Measurements from ENCODE around the gene NOL9. TPM values are rescaled to one million over a fixed set of nuclear protein-coding genes. Genes with fewer than 3 reads are reported as not detected.

Gene NOL9
- total and polyA plus RNA-seq, 10 of the 15 experiments (the other 5 are each of a cell fraction or from before 2014, with no cell fraction given) = 3.9 to 35.9 (median 23.0) TPM

DNA sequence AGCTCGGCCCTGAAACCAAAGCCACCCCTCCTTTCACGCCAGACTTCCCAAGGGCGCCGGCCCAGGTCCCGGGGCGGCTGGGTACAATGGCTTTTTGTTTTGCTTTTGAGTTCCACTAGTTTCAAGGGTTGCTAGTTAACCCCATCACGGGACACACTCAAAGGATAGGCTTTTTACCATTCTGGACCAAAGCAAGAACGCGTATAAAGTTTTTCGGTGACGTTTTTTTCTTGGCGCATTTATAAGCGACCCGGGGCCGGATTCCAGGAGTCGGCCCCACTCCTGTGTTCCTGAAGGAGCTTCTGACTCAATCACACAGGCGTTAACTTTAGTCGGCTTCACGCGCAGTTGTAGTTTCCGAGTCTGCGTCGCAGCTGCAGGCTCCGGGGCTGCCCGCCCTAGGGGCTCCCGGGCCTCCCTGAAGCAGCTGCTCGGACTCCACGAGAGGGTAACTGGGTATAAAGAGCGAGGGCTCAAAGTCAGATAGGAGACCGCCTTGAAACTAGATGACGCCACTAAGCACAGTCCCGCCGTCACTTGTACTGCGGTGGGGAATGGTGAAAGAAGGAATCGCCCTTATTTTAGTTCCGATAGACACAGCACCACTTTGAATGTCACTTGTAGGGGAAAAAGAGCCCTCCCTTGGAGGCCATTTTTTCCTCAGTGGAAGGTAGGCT, 49.1 kb upstream of the NOL9 start:
- POLR2A ChIA-PET = interaction anchor here (0.9 kb wide), 2 partner anchors 9 to 13 kb away, joined by 3 read pairs; no protein-coding TSS in a partner anchor
- no peaks in the 10 kb centered on the region for H4K20me1 ChIP-seq (ENCODE audit: control insufficient read depth, insufficient read depth)
- peak overlapping the region; percentile 94 for H3K4me3 ChIP-seq
- intact Hi-C loops (cut with micrococcal nuclease; ENCODE audit: unreplicated experiment) = no loop called here
- peak overlapping the region; percentile 100 for H3K4me2 ChIP-seq (ENCODE audit: control insufficient read depth, insufficient read depth)
- RAD21 ChIA-PET (ENCODE audit: unreplicated experiment) = no interaction called here
- H3K27me3 ChIP-seq (replicated peaks in 1 of 2; ENCODE audit: control insufficient read depth in 2 of 2, insufficient read depth in 2 of 2, low read length in 1 of 2) = no peaks in the 10 kb centered on the region
- peaks cover 13% of the 10 kb centered on the region for H3K4me1 ChIP-seq (ENCODE audit: control insufficient read depth, insufficient read depth, low read length)
- ATAC-seq = peak; percentile 42
- H3K9ac ChIP-seq (ENCODE audit: control insufficient read depth, insufficient read depth, low read length) = peak overlapping the region; percentile 84
- no peak for DNase-seq (ENCODE audit: low read depth, low spot score)
- peak overlapping the region; percentile 79 for H3K27ac ChIP-seq (ENCODE audit: control insufficient read depth, insufficient read depth)
- peaks cover 0 to 2% of the 10 kb centered on the region in 2 experiments; a peak in 1 of 4 replicates for H3K36me3 ChIP-seq (ENCODE audit: control insufficient read depth in 2 of 2, insufficient read depth in 2 of 2, low read length in 1 of 2)
- peak overlapping the region; percentile 70 for H2AFZ ChIP-seq (ENCODE audit: control insufficient read depth, low read depth, low read length)
- SMC1A ChIA-PET (ENCODE audit: uncharacterized antibody, unreplicated experiment) = interaction anchor here (0.9 kb wide), 1 partner anchor 9 kb away, joined by 3 read pairs; no protein-coding TSS in a partner anchor
- FAIRE-seq = no peak
- in situ Hi-C loops (cut with MboI) = no loop called here
- CTCF ChIA-PET = interaction anchor here (1.0 to 5.4 kb wide), 2 partner anchors 9 to 49 kb away, joined by 3 to 39 read pairs; partner anchors contain the start of genes NOL9 and TAS1R1
- no TSS peak for BruUV-seq (replicated peaks)
- H3K9me3 ChIP-seq (replicated peaks; ENCODE audit: control insufficient read depth, insufficient read depth, low read length) = no peaks in the 10 kb centered on the region
- peaks cover 36% of the 10 kb centered on the region for H3K79me2 ChIP-seq (ENCODE audit: control insufficient read depth, insufficient read depth, low read length)
- 3% methylated on average over 36 of the region's 36 CpGs for WGBS (ENCODE audit: insufficient coverage, insufficient replicate concordance, low lambda C conversion rate, missing lambda C conversion rate)
- TF ChIP-seq ZNF622 (IDR thresholded peaks at IDR 0.05) = no peak
- TF ChIP-seq, protein P1, sequence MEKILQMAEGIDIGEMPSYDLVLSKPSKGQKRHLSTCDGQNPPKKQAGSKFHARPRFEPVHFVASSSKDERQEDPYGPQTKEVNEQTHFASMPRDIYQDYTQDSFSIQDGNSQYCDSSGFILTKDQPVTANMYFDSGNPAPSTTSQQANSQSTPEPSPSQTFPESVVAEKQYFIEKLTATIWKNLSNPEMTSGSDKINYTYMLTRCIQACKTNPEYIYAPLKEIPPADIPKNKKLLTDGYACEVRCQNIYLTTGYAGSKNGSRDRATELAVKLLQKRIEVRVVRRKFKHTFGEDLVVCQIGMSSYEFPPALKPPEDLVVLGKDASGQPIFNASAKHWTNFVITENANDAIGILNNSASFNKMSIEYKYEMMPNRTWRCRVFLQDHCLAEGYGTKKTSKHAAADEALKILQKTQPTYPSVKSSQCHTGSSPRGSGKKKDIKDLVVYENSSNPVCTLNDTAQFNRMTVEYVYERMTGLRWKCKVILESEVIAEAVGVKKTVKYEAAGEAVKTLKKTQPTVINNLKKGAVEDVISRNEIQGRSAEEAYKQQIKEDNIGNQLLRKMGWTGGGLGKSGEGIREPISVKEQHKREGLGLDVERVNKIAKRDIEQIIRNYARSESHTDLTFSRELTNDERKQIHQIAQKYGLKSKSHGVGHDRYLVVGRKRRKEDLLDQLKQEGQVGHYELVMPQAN (conservative IDR thresholded peaks at IDR 0.05) = peak; percentile 6; the same call in 1 of the 2 replicates
- peak; percentile 50 for TF ChIP-seq YY1 (IDR thresholded peaks at IDR 0.05; ENCODE audit: low read depth, low read length)
- TF ChIP-seq ZNF207 (IDR thresholded peaks at IDR 0.05; ENCODE audit: borderline replicate concordance) = 0 out of 2 replicates have a peak, but pooled peaks have one; percentile 48
- TF ChIP-seq ZBTB40 (IDR thresholded peaks at IDR 0.05; ENCODE audit: borderline replicate concordance) = peak; percentile 65
- TF ChIP-seq, protein P2, sequence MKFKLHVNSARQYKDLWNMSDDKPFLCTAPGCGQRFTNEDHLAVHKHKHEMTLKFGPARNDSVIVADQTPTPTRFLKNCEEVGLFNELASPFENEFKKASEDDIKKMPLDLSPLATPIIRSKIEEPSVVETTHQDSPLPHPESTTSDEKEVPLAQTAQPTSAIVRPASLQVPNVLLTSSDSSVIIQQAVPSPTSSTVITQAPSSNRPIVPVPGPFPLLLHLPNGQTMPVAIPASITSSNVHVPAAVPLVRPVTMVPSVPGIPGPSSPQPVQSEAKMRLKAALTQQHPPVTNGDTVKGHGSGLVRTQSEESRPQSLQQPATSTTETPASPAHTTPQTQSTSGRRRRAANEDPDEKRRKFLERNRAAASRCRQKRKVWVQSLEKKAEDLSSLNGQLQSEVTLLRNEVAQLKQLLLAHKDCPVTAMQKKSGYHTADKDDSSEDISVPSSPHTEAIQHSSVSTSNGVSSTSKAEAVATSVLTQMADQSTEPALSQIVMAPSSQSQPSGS (IDR thresholded peaks at IDR 0.05; ENCODE audit: low read length) = no peak
- TF ChIP-seq ASH2L (IDR thresholded peaks at IDR 0.05; ENCODE audit: borderline replicate concordance, low read depth) = no peak; the same call in 1 of the 2 replicates
- TF ChIP-seq POLR2AphosphoS5 (IDR thresholded peaks at IDR 0.05; ENCODE audit: low read length) = 0 out of 2 replicates have a peak, but pooled peaks have one; percentile 46
- TF ChIP-seq WRNIP1 (IDR thresholded peaks at IDR 0.05; ENCODE audit: borderline replicate concordance, low read depth, low read length) = no peak
- TF ChIP-seq, protein P3, sequence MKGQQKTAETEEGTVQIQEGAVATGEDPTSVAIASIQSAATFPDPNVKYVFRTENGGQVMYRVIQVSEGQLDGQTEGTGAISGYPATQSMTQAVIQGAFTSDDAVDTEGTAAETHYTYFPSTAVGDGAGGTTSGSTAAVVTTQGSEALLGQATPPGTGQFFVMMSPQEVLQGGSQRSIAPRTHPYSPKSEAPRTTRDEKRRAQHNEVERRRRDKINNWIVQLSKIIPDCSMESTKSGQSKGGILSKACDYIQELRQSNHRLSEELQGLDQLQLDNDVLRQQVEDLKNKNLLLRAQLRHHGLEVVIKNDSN (IDR thresholded peaks at IDR 0.05; ENCODE audit: borderline replicate concordance, extremely low read length, insufficient read depth, low read depth, low read length) = no peak
- TF ChIP-seq RUNX3 (IDR thresholded peaks at IDR 0.05; ENCODE audit: low read length) = no peak
- TF ChIP-seq TAF1 (IDR thresholded peaks at IDR 0.05; ENCODE audit: borderline replicate concordance, low read depth, low read length) = 0 out of 2 replicates have a peak, but pooled peaks have one; percentile 28
- TF ChIP-seq RB1 (IDR thresholded peaks at IDR 0.05; ENCODE audit: borderline replicate concordance) = no peak
- peak; percentile 81 for TF ChIP-seq CREB1 (IDR thresholded peaks at IDR 0.05; ENCODE audit: low read depth)
- TF ChIP-seq HDAC6 (IDR thresholded peaks at IDR 0.05; ENCODE audit: unreplicated experiment) = no peak
